A549 (cell line): ENCODE data around the gene ARHGEF26. TPM values are rescaled to one million over a fixed set of nuclear protein-coding genes. Genes with fewer than 3 reads are reported as not detected.
A peak's percentile ranks its signal among the peaks of the same experiment; 100 is the strongest.

ENCODE experiments used
- ATAC-seq, 2 experiments: fragments of 200-7000 bp in 1 of 2; fragments of >200 bp in 1 of 2; cut with Nextera tagmentation in 1 of 2; cut with Tn5 transposase in 1 of 2; 3 replicates each; pipeline versions ENCODE4 v1.8.0 to v1.9.1; 2018 to 2020; ENCODE audit warnings: mild to moderate bottlenecking in 1 of 2, moderate library complexity in 1 of 2
- CTCF ChIA-PET: fragments of 300-600 bp; sonication (Branson Sonifier 250); formaldehyde crosslinking; extraction: SDS; loops from one replicate; lab custom pipeline; 2021; ENCODE audit warnings: antibody characterized with exemption, inconsistent platforms; lab: Yijun Ruan, JAX
- POLR2A ChIA-PET: fragments of 350-600 bp; formaldehyde crosslinking; extraction: SDS; loops from one replicate; lab custom pipeline; 2021; ENCODE audit warnings: antibody characterized with exemption, inconsistent platforms; lab: Yijun Ruan, JAX
- DNase-seq, 2 experiments: peaks; one replicate each; pipeline versions ENCODE4 v3.0.0 to v3.0.0-alpha.2; 2011 to 2016; ENCODE audit warnings: low read depth in 1 of 2, low spot score in 1 of 2
- FAIRE-seq: peaks from 2 replicates; lab custom pipeline; 2011; peaks lifted over from hg19 to GRCh38; lab: Jason Lieb, UNC
- H3K27ac ChIP-seq, 2 experiments: fragments of >200 bp; sonication (Bioruptor Twin); formaldehyde crosslinking; 3 replicates each; pipeline ENCODE4 v1.5.1; 2016 to 2017
- H3K4me1 ChIP-seq: fragments of >200 bp; sonication (Bioruptor Twin); formaldehyde crosslinking; 3 replicates; pipeline ENCODE4 v1.6.1; 2016
- H3K4me2 ChIP-seq: fragments of >200 bp; sonication (Bioruptor Twin); formaldehyde crosslinking; 3 replicates; pipeline ENCODE4 v1.6.1; 2016
- H3K4me3 ChIP-seq: fragments of >200 bp; sonication (Bioruptor Twin); formaldehyde crosslinking; 3 replicates; pipeline ENCODE4 v1.5.1; 2016
- H3K9me3 ChIP-seq: fragments of >200 bp; sonication (Bioruptor Twin); formaldehyde crosslinking; 3 replicates; pipeline ENCODE4 v1.6.1; 2016
- EHMT2 ChIP-seq: fragments of 200-600 bp; sonication (generic); IDR thresholded peaks from 2 replicates; pipeline ENCODE4 v1.6.1; 2016; ENCODE audit warnings: antibody characterized with exemption, low read depth, mild to moderate bottlenecking, moderate library complexity
- EP300 ChIP-seq, 2 experiments: fragments of >200 bp; sonication (Bioruptor Twin); formaldehyde crosslinking; IDR thresholded peaks; 2 replicates in 1 of 2; 3 replicates in 1 of 2; pipeline ENCODE4 v1.6.1; 2016 to 2017
- HDAC2 ChIP-seq: fragments of 200-600 bp; sonication (generic); IDR thresholded peaks from 2 replicates; pipeline ENCODE4 v1.6.1; 2016
- MYC ChIP-seq: IDR thresholded peaks from 2 replicates; pipeline ENCODE4 v1.6.1; 2012; ENCODE audit warnings: mild to moderate bottlenecking, inconsistent platforms, low read length, improper control_type of control experiment, borderline replicate concordance
- PHF8 ChIP-seq: fragments of 200-600 bp; sonication (generic); IDR thresholded peaks from 2 replicates; pipeline ENCODE4 v1.6.1; 2016; ENCODE audit warnings: low read depth, mild to moderate bottlenecking, antibody characterized with exemption, moderate library complexity, borderline replicate concordance
- POLR2A ChIP-seq: IDR thresholded peaks from 2 replicates; pipeline ENCODE4 v1.6.1; 2012; ENCODE audit warnings: mild to moderate bottlenecking, low read length
- RAD21 ChIP-seq, 2 experiments: fragments of >200 bp in 1 of 2; sonication (Bioruptor Twin) in 1 of 2; formaldehyde crosslinking in 1 of 2; IDR thresholded peaks in 1 of 2; conservative IDR thresholded peaks in 1 of 2; 2 replicates in 1 of 2; 3 replicates in 1 of 2; pipeline ENCODE4 v1.6.1; 2012 to 2018; ENCODE audit warnings: inconsistent platforms in 1 of 2
- RCOR1 ChIP-seq: fragments of 150-350 bp; IDR thresholded peaks from 2 replicates; pipeline ENCODE4 v1.6.1; 2014; ENCODE audit warnings: antibody characterized with exemption, low read length, low read depth
- ZFP36 ChIP-seq: fragments of 450-650 bp; IDR thresholded peaks from 2 replicates; pipeline ENCODE4 v1.6.1; 2014; ENCODE audit warnings: borderline replicate concordance; ENCODE audit not compliant: partially characterized antibody
- ZNF302 ChIP-seq: fragments of 250-450 bp; sonication (Bioruptor Pico); IDR thresholded peaks from 2 replicates; pipeline ENCODE4 v1.9.0; 2021; ENCODE audit warnings: inconsistent platforms, mild to moderate bottlenecking, moderate library complexity
- WGBS: methylation state at CpG from one replicate; pipeline ENCODE4 v1.1.6; 2017; ENCODE audit errors: missing lambda C conversion rate; 5-methylcytosine and 5-hydroxymethylcytosine counted together
- polyA minus RNA-seq: library from RNA; depleted of rRNA, polyadenylated mRNA; stranded (reverse); fragments of >200 nt; gene quantifications from 2 replicates; pipeline ENCODE4 v1.2.3, GENCODE V29; 2011; rRNA and poly(A)+ RNA removed
- polyA plus RNA-seq, 4 experiments: library from polyadenylated mRNA; depleted of rRNA in 3 of 4; stranded (reverse); fragments of >200 nt; fragmentation: RNase III in 1 of 4; extraction: RNeasy Plus Mini Kit Qiagen cat#74134 plus additional on column Dnase treatment in 1 of 4; gene quantifications; 2 replicates in 3 of 4; 3 replicates in 1 of 4; pipeline ENCODE4 v1.2.3, GENCODE V29; 2011 to 2017
- TF ChIP-seq, protein P1 (sequence below): fragments of 250-450 bp; sonication (Bioruptor Pico); IDR thresholded peaks from 2 replicates; pipeline ENCODE4 v1.5.0; 2021; ENCODE audit warnings: mild to moderate bottlenecking, moderate library complexity, borderline replicate concordance
- TF ChIP-seq, protein P2 (sequence below): IDR thresholded peaks from 2 replicates; pipeline ENCODE4 v1.6.1; 2012; ENCODE audit warnings: low read depth, borderline replicate concordance
- TF ChIP-seq, protein P3 (sequence below): fragments of 250-450 bp; sonication (Bioruptor Pico); IDR thresholded peaks from 2 replicates; pipeline ENCODE4 v1.5.0; 2020; ENCODE audit warnings: low read depth, mild to moderate bottlenecking, moderate library complexity
- TF ChIP-seq, protein P4 (sequence below): fragments of >200 bp; sonication (Bioruptor Twin); formaldehyde crosslinking; IDR thresholded peaks from 3 replicates; pipeline ENCODE4 v1.5.1; 2016
- TF ChIP-seq, protein P5 (sequence below): fragments of >200 bp; sonication (Bioruptor Twin); formaldehyde crosslinking; IDR thresholded peaks from 2 replicates; pipeline ENCODE4 v1.6.1; 2016

ARHGEF26 gene, protein sequence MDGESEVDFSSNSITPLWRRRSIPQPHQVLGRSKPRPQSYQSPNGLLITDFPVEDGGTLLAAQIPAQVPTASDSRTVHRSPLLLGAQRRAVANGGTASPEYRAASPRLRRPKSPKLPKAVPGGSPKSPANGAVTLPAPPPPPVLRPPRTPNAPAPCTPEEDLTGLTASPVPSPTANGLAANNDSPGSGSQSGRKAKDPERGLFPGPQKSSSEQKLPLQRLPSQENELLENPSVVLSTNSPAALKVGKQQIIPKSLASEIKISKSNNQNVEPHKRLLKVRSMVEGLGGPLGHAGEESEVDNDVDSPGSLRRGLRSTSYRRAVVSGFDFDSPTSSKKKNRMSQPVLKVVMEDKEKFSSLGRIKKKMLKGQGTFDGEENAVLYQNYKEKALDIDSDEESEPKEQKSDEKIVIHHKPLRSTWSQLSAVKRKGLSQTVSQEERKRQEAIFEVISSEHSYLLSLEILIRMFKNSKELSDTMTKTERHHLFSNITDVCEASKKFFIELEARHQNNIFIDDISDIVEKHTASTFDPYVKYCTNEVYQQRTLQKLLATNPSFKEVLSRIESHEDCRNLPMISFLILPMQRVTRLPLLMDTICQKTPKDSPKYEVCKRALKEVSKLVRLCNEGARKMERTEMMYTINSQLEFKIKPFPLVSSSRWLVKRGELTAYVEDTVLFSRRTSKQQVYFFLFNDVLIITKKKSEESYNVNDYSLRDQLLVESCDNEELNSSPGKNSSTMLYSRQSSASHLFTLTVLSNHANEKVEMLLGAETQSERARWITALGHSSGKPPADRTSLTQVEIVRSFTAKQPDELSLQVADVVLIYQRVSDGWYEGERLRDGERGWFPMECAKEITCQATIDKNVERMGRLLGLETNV
- polyA plus RNA-seq (2011; rRNA removed): 2.9 and 4.9 TPM in 2 replicates
- 2.7 and 3.6 TPM in 2 replicates for polyA plus RNA-seq (2012; cell fraction: cytosol; rRNA removed)
- polyA plus RNA-seq (2012; cell fraction: nucleus; rRNA removed): 4.0 and 6.8 TPM in 2 replicates
- polyA plus RNA-seq (2017; fragmentation: RNase III; extraction: RNeasy Plus Mini Kit Qiagen cat#74134 plus additional on column Dnase treatment): 5.6 to 6.0 TPM (median 5.8 TPM) in 3 replicates
- 3.2 and 3.5 TPM in 2 replicates for polyA minus RNA-seq

DNA sequence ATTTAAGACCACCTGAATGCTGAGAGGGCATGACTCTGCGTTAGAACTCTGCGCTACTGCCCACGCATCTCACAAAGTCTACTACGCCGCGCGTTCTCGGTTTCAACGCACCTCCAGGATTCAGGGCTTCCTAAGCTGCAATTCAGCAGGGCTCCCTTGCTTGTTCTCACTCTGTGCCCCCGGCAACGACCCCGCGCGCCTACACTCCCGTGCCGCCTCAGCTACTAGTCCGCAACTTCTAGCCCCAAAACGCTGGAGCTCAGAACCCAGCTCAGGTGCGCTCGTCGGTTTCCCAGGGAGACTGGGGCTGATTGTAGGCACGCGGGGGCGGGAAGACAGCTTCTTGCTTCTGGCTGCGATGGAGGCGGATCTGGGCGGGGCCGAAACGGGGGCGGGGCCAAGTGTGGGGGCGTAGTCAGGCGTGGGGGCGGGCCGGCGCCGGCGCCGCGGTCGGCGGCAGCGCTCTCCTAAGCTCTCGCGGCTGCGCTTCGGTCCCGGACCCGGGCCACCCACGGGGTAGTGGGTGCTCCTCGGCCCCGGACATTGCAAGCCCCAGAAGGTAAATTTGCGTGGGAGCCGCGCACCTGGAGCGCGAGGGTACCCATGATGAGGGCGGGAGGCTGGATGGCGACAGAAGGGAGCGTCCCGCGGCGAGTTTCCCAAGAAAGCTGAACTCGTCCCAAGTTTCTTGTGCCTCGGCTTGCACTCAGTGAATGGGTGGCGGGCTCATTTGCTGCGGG, at the start of gene ARHGEF26:
ARHGEF26 (plus strand) TSS at position 430 of the 740 bp plus-strand sequence. CDS start 603 bp downstream, outside the sequence.
- H3K4me2 ChIP-seq: peak within 1 kb of the TSS; percentile 82
- peak; percentile 82 to 91 for ATAC-seq
- WGBS: 1% methylated on average over 17 of the region's 66 CpGs
- TF ChIP-seq POLR2A (peak; percentile 55), PHF8 (peak; percentile 69; the same call in 1 of the 2 replicates)
- TF ChIP-seq, protein P1, sequence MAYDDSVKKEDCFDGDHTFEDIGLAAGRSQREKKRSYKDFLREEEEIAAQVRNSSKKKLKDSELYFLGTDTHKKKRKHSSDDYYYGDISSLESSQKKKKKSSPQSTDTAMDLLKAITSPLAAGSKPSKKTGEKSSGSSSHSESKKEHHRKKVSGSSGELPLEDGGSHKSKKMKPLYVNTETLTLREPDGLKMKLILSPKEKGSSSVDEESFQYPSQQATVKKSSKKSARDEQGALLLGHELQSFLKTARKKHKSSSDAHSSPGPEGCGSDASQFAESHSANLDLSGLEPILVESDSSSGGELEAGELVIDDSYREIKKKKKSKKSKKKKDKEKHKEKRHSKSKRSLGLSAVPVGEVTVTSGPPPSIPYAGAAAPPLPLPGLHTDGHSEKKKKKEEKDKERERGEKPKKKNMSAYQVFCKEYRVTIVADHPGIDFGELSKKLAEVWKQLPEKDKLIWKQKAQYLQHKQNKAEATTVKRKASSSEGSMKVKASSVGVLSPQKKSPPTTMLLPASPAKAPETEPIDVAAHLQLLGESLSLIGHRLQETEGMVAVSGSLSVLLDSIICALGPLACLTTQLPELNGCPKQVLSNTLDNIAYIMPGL: no peak
- DNase-seq: peak; percentile 82 to 83
- CTCF ChIA-PET: interaction anchor here (1.1 to 3.6 kb wide), 4 partner anchors 10 to 1095 kb away, joined by 3 to 19 read pairs (median 4); no protein-coding TSS in a partner anchor
- H3K4me3 ChIP-seq: peak within 1 kb of the TSS; percentile 77
- H3K4me1 ChIP-seq: peaks cover 43% of the 10 kb centered on the region
- no peak for FAIRE-seq
- no peaks in the 10 kb centered on the region for H3K9me3 ChIP-seq
- POLR2A ChIA-PET: interaction anchor here (0.6 to 0.8 kb wide), 7 partner anchors 16 to 959 kb away, joined by 3 to 7 read pairs (median 3); partner anchors contain the start of genes DHX36 and RAP2B
- peak within 1 kb of the TSS; percentile 75 to 87 for H3K27ac ChIP-seq

DNA sequence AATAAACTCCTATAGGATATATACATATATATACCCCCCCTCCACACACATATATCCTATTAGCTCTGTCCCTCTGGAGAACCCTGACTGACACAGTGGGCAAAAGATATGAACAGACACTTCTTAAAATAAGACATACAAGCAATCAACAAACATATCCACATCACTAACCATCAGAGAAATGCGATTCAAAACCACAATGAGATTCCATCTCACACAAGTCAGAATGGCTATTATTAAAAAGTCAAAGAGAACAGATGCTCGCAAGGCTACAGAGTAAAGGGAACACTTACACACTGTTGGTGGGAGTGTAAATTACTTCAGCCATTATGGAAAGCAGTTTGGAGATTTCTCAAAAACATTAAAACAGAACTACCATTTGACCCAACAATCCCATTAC, 46.2 kb upstream of the ARHGEF26 start:
- ATAC-seq (no peak), DNase-seq (no peak), FAIRE-seq (no peak)
- CTCF ChIA-PET: no interaction called here
- H3K4me2 ChIP-seq: no peak overlapping the region
- POLR2A ChIA-PET: no interaction called here
- H3K27ac ChIP-seq: no peak overlapping the region
- H3K4me1 ChIP-seq: no peaks in the 10 kb centered on the region
- TF ChIP-seq, protein P2, sequence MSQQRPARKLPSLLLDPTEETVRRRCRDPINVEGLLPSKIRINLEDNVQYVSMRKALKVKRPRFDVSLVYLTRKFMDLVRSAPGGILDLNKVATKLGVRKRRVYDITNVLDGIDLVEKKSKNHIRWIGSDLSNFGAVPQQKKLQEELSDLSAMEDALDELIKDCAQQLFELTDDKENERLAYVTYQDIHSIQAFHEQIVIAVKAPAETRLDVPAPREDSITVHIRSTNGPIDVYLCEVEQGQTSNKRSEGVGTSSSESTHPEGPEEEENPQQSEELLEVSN: no peak
- no peak for TF ChIP-seq EP300 (IDR thresholded peaks at IDR 0.05)
- TF ChIP-seq RCOR1: no peak
- TF ChIP-seq, protein P3, sequence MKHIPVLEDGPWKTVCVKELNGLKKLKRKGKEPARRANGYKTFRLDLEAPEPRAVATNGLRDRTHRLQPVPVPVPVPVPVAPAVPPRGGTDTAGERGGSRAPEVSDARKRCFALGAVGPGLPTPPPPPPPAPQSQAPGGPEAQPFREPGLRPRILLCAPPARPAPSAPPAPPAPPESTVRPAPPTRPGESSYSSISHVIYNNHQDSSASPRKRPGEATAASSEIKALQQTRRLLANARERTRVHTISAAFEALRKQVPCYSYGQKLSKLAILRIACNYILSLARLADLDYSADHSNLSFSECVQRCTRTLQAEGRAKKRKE (CRISPR knock-in tag): no peak
- TF ChIP-seq, protein P1: no peak
- no peak for TF ChIP-seq RAD21 (conservative IDR thresholded peaks at IDR 0.05 in 1 of 2, IDR thresholded peaks at IDR 0.05 in 1 of 2)
- TF ChIP-seq ZFP36: no peak
- TF ChIP-seq ZNF302 (CRISPR knock-in tag): no peak
- TF ChIP-seq, protein P4, sequence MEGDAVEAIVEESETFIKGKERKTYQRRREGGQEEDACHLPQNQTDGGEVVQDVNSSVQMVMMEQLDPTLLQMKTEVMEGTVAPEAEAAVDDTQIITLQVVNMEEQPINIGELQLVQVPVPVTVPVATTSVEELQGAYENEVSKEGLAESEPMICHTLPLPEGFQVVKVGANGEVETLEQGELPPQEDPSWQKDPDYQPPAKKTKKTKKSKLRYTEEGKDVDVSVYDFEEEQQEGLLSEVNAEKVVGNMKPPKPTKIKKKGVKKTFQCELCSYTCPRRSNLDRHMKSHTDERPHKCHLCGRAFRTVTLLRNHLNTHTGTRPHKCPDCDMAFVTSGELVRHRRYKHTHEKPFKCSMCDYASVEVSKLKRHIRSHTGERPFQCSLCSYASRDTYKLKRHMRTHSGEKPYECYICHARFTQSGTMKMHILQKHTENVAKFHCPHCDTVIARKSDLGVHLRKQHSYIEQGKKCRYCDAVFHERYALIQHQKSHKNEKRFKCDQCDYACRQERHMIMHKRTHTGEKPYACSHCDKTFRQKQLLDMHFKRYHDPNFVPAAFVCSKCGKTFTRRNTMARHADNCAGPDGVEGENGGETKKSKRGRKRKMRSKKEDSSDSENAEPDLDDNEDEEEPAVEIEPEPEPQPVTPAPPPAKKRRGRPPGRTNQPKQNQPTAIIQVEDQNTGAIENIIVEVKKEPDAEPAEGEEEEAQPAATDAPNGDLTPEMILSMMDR: no peak
- no peak for TF ChIP-seq EHMT2
- no peak for TF ChIP-seq MYC
- TF ChIP-seq, protein P5, sequence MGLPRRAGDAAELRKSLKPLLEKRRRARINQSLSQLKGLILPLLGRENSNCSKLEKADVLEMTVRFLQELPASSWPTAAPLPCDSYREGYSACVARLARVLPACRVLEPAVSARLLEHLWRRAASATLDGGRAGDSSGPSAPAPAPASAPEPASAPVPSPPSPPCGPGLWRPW: no peak
- no peak for TF ChIP-seq HDAC2
- no peak overlapping the region for H3K4me3 ChIP-seq
- H3K9me3 ChIP-seq: no peaks in the 10 kb centered on the region
- 46% methylated on average over 2 of the region's 2 CpGs for WGBS
